GM12878 (cell line): ENCODE data around the gene CAMK2B. TPM values are rescaled to one million over a fixed set of nuclear protein-coding genes. Genes with fewer than 3 reads are reported as not detected.

ENCODE experiments used
- ATAC-seq: fragments of 200-7000 bp; cut with Tn5 transposase; 3 replicates; pipeline ENCODE4 v1.9.1; 2020; ENCODE audit warnings: mild to moderate bottlenecking, moderate library complexity
- BruUV-seq: library from RNA; stranded (reverse); fragments of 400-500 nt; replicated peaks from 2 replicates; lab custom pipeline; 2021; lab: Mats Ljungman, UMichigan
- CTCF ChIA-PET: fragments of 300-600 bp; sonication (Branson Sonifier 250); formaldehyde crosslinking; extraction: SDS; loops from one replicate; lab custom pipeline; 2021; ENCODE audit warnings: inconsistent platforms; lab: Yijun Ruan, JAX
- POLR2A ChIA-PET: fragments of 350-600 bp; formaldehyde crosslinking; extraction: SDS; loops from one replicate; lab custom pipeline; 2021; ENCODE audit warnings: inconsistent platforms; lab: Charles Lee
- RAD21 ChIA-PET: fragments of 300-600 bp; sonication (Branson Sonifier 250); formaldehyde crosslinking; loops from one replicate; lab custom pipeline; 2023; ENCODE audit warnings: antibody characterized with exemption; ENCODE audit not compliant: unreplicated experiment; lab: Charles Lee
- SMC1A ChIA-PET: fragments of 300-600 bp; sonication (Branson Sonifier 250); formaldehyde crosslinking; loops from one replicate; lab custom pipeline; 2023; ENCODE audit not compliant: unreplicated experiment, uncharacterized antibody; lab: Charles Lee
- DNase-seq: peaks from one replicate; pipeline ENCODE4 v3.0.0-alpha.2; 2011; ENCODE audit warnings: low read depth, low spot score
- FAIRE-seq: peaks from 3 replicates; lab custom pipeline; 2011; peaks lifted over from hg19 to GRCh38; lab: Jason Lieb, UNC
- H2AFZ ChIP-seq: 2 replicates; pipeline ENCODE4 v1.6.0; 2011; ENCODE audit warnings: low read depth, low read length, control low read depth; ENCODE audit not compliant: control insufficient read depth
- H3K27ac ChIP-seq: 2 replicates; pipeline ENCODE4 v1.5.1; 2011; ENCODE audit warnings: control low read depth; ENCODE audit not compliant: control insufficient read depth, insufficient read depth
- H3K27me3 ChIP-seq, 2 experiments: replicated peaks in 1 of 2; 2 replicates each; pipeline versions ENCODE4 v1.6.0 to v1.6.1; 2011; ENCODE audit warnings: low read length in 1 of 2; ENCODE audit not compliant: control insufficient read depth in 2 of 2, insufficient read depth in 2 of 2
- H3K36me3 ChIP-seq, 2 experiments: 2 replicates each; pipeline ENCODE4 v1.5.1; 2011; ENCODE audit warnings: low read length in 1 of 2; ENCODE audit not compliant: control insufficient read depth in 2 of 2, insufficient read depth in 2 of 2
- H3K4me1 ChIP-seq: 2 replicates; pipeline ENCODE4 v1.6.1; 2011; ENCODE audit warnings: mild to moderate bottlenecking, low read length, moderate library complexity, mixed read lengths; ENCODE audit not compliant: control insufficient read depth, insufficient read depth
- H3K4me2 ChIP-seq: 2 replicates; pipeline ENCODE4 v1.6.0; 2011; ENCODE audit warnings: control low read depth; ENCODE audit not compliant: control insufficient read depth, insufficient read depth
- H3K4me3 ChIP-seq: fragments of 200-600 bp; sonication (generic); 2 replicates; pipeline ENCODE4 v1.5.1; 2016
- H3K79me2 ChIP-seq: 2 replicates; pipeline ENCODE4 v1.6.0; 2011; ENCODE audit warnings: low read length; ENCODE audit not compliant: control insufficient read depth, insufficient read depth
- H3K9ac ChIP-seq: 2 replicates; pipeline ENCODE4 v1.8.0; 2011; ENCODE audit warnings: low read length, control low read depth, mixed read lengths; ENCODE audit not compliant: control insufficient read depth, insufficient read depth
- H3K9me3 ChIP-seq: replicated peaks from 3 replicates; pipeline ENCODE4 v1.5.1; 2011; ENCODE audit warnings: mild to moderate bottlenecking, low read length; ENCODE audit not compliant: control insufficient read depth, insufficient read depth
- H4K20me1 ChIP-seq: 2 replicates; pipeline ENCODE4 v1.6.0; 2011; ENCODE audit not compliant: control insufficient read depth, insufficient read depth
- ATF2 ChIP-seq: IDR thresholded peaks from 2 replicates; pipeline ENCODE4 v1.6.1; 2012; ENCODE audit warnings: low read length, inconsistent platforms
- EED ChIP-seq: sonication (generic); IDR thresholded peaks from 2 replicates; pipeline ENCODE4 v1.6.1; 2016; ENCODE audit warnings: antibody characterized with exemption, low read depth
- EZH2 ChIP-seq: IDR thresholded peaks from 2 replicates; pipeline ENCODE4 v1.6.1; 2012; ENCODE audit warnings: low read depth, mild to moderate bottlenecking, control low read depth, inconsistent platforms, low read length, borderline replicate concordance; ENCODE audit not compliant: control insufficient read depth
- FOXM1 ChIP-seq: IDR thresholded peaks from 2 replicates; pipeline ENCODE4 v1.6.1; 2012; ENCODE audit warnings: low read depth, mild to moderate bottlenecking, inconsistent platforms, low read length, moderate library complexity
- GABPA ChIP-seq: IDR thresholded peaks from 2 replicates; pipeline ENCODE4 v1.6.1; 2014; ENCODE audit warnings: antibody characterized with exemption, low read depth, mild to moderate bottlenecking, inconsistent platforms
- JUND ChIP-seq: IDR thresholded peaks from 2 replicates; pipeline ENCODE4 v1.6.1; 2012; ENCODE audit warnings: low read depth, mild to moderate bottlenecking, low read length, improper control_type of control experiment, moderate library complexity
- KLF5 ChIP-seq: fragments of 450-650 bp; IDR thresholded peaks from 2 replicates; pipeline ENCODE4 v1.6.1; 2014; ENCODE audit warnings: mild to moderate bottlenecking; ENCODE audit not compliant: partially characterized antibody
- MEF2A ChIP-seq: IDR thresholded peaks from 2 replicates; pipeline ENCODE4 v1.6.1; 2011; ENCODE audit warnings: low read depth, mild to moderate bottlenecking, low read length, moderate library complexity; ENCODE audit not compliant: insufficient read depth
- NFXL1 ChIP-seq: fragments of 450-650 bp; IDR thresholded peaks from 2 replicates; pipeline ENCODE4 v1.6.1; 2017; ENCODE audit warnings: antibody characterized with exemption, mild to moderate bottlenecking, borderline replicate concordance
- NKRF ChIP-seq: fragments of 450-650 bp; conservative IDR thresholded peaks from 2 replicates; pipeline ENCODE4 v1.6.1; 2017; ENCODE audit warnings: mild to moderate bottlenecking, moderate library complexity
- NR2F1 ChIP-seq: fragments of 450-650 bp; conservative IDR thresholded peaks from 2 replicates; pipeline ENCODE4 v1.6.1; 2017; ENCODE audit warnings: mild to moderate bottlenecking
- NRF1 ChIP-seq: conservative IDR thresholded peaks from 2 replicates; pipeline ENCODE4 v1.6.1; 2011; ENCODE audit warnings: mild to moderate bottlenecking, low read depth, low read length, improper control_type of control experiment
- POLR2A ChIP-seq: IDR thresholded peaks from 2 replicates; pipeline ENCODE4 v1.6.1; 2011; ENCODE audit warnings: low read depth, mild to moderate bottlenecking, low read length
- RB1 ChIP-seq: fragments of 450-650 bp; formaldehyde crosslinking; IDR thresholded peaks from 2 replicates; pipeline ENCODE4 v1.6.1; 2017; ENCODE audit warnings: mild to moderate bottlenecking, borderline replicate concordance
- SIN3A ChIP-seq: IDR thresholded peaks from 2 replicates; pipeline ENCODE4 v1.6.1; 2012; ENCODE audit warnings: low read depth, low read length, improper control_type of control experiment
- SKIL ChIP-seq: fragments of 450-650 bp; IDR thresholded peaks from 2 replicates; pipeline ENCODE4 v1.6.1; 2017; ENCODE audit warnings: mild to moderate bottlenecking, low read depth, inconsistent platforms; ENCODE audit not compliant: poor library complexity, severe bottlenecking
- TBL1XR1 ChIP-seq: IDR thresholded peaks from 2 replicates; pipeline ENCODE4 v1.6.1; 2012; ENCODE audit warnings: low read depth, low read length, improper control_type of control experiment
- WGBS: methylation state at CpG from one replicate; pipeline ENCODE4 v1.1.6; 2016; ENCODE audit warnings: low lambda C conversion rate; ENCODE audit not compliant: insufficient replicate concordance, insufficient coverage; ENCODE audit errors: missing lambda C conversion rate; 5-methylcytosine and 5-hydroxymethylcytosine counted together
- in situ Hi-C: fragments of 300-500 bp; cut with MboI; formaldehyde crosslinking; loops from 9 replicates; pipeline ENCODE4 v1.14.3; 2018; ENCODE audit warnings: mixed read lengths
- intact Hi-C: fragments of 100-400 bp; cut with micrococcal nuclease; formaldehyde crosslinking; loops from one replicate; pipeline ENCODE4 v1.14.2; 2022; ENCODE audit not compliant: unreplicated experiment
- polyA plus RNA-seq, 11 experiments: library from polyadenylated mRNA; depleted of rRNA in 4 of 11; unstranded in 6 of 11; stranded (reverse) in 5 of 11; fragments of >200 nt; fragmentation: Nextera tagmentation in 4 of 11; fragmentation: Illumina TruSeq in 1 of 11; extraction: Ambion mirVana in 4 of 11; extraction: Trizol in 1 of 11; gene quantifications; 1 replicate in 1 of 11; 2 replicates in 10 of 11; pipeline versions ENCODE4 v1.2.1 to v1.2.3, GENCODE V29; 2011 to 2016; ENCODE audit warnings: inconsistent platforms in 2 of 11, missing spikeins in 2 of 11, low read depth in 1 of 11
- total RNA-seq, 4 experiments: library from RNA; depleted of rRNA in 3 of 4; stranded (reverse); fragments of >200 nt in 3 of 4; fragmentation: Illumina TruSeq in 1 of 4; extraction: Trizol in 1 of 4; gene quantifications; 2 replicates each; pipeline versions ENCODE4 v1.2.1 to v1.2.3, GENCODE V29; 2013 to 2021

Gene CAMK2B
- total and polyA plus RNA-seq, 10 of the 15 experiments (the other 5 are each of a cell fraction or from before 2014, with no cell fraction given) = 0.06 to 0.23 (median 0.11) TPM; not detected in 5

- intact Hi-C loops = no loop called here
- ChIA-PET CTCF (no interaction called here), POLR2A (interaction anchor here (0.7 kb wide), 1 partner anchor 10 kb away, joined by 3 read pairs; no protein-coding TSS in a partner anchor), SMC1A (no interaction called here)
- no peak for DNase-seq
- Histone ChIP-seq H2AFZ (no peak overlapping the region), H3K27me3 (no peaks in the 10 kb centered on the region; a peak in 1 of 4 replicates)
- TF ChIP-seq FOXM1 (no peak), NR2F1 (no peak), NKRF (no peak), NFXL1 (no peak), TBL1XR1 (no peak), POLR2A (no peak), NRF1 (no peak), RB1 (no peak), GABPA (no peak), EED (no peak), JUND (no peak), MEF2A (no peak), SKIL (no peak), ATF2 (no peak), SIN3A (no peak), EZH2 (no peak), KLF5 (no peak)
- TF ChIP-seq, all 136 proteins: peak for 0
- no peak for ATAC-seq
- Histone ChIP-seq H3K27ac (no peak overlapping the region), H3K9ac (no peak overlapping the region), H4K20me1 (no peaks in the 10 kb centered on the region), H3K9me3 (no peaks in the 10 kb centered on the region), H3K79me2 (no peaks in the 10 kb centered on the region), H3K4me2 (no peak overlapping the region), H3K36me3 (no peaks in the 10 kb centered on the region), H3K4me3 (no peak overlapping the region), H3K4me1 (no peaks in the 10 kb centered on the region)
- no TSS peak for BruUV-seq
- RAD21 ChIA-PET = interaction anchor here (0.5 kb wide), 1 partner anchor 813 kb away, joined by 3 read pairs; no protein-coding TSS in a partner anchor
- WGBS = 81% methylated on average over 8 of the region's 8 CpGs
- in situ Hi-C loops = no loop called here
- FAIRE-seq = no peak
Observed at GRCh38 chr7:44266526-44266925, 58.9 kb downstream of the CAMK2B start.
